Loucy (cell line): ENCODE data around the gene RELT.

Source experiments
- EZH2phosphoT487 ChIP-seq: fragments of 200-600 bp; IDR thresholded peaks from 2 replicates; pipeline ENCODE4 v1.6.1; 2018; ENCODE audit warnings: antibody characterized with exemption, mild to moderate bottlenecking, moderate library complexity, borderline replicate concordance
- TF ChIP-seq, protein P1 (sequence below): fragments of 200-600 bp; sonication (generic); conservative IDR thresholded peaks from 2 replicates; pipeline ENCODE4 v1.5.1; 2014; ENCODE audit warnings: mild to moderate bottlenecking, antibody characterized with exemption, low read length

DNA sequence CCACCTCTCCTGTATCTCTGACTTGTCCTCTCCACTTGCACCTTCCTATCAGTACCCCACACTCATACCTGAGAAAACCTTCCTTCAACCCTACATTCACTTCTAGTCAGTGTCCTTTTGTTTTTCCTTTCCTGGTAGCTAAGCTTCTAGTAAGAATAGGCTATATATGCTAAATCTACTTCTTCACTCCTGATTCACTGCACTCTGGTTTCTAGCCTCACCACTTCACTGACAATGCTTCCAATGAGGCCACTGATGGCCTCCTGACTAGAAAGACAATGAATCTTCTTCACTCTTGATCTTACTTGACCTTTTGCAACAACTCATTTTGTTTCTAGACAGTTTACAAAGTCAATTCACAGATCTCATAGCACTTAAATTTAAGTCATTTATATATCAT is 52.0 kb downstream of the RELT start:
- TF ChIP-seq, protein P1, sequence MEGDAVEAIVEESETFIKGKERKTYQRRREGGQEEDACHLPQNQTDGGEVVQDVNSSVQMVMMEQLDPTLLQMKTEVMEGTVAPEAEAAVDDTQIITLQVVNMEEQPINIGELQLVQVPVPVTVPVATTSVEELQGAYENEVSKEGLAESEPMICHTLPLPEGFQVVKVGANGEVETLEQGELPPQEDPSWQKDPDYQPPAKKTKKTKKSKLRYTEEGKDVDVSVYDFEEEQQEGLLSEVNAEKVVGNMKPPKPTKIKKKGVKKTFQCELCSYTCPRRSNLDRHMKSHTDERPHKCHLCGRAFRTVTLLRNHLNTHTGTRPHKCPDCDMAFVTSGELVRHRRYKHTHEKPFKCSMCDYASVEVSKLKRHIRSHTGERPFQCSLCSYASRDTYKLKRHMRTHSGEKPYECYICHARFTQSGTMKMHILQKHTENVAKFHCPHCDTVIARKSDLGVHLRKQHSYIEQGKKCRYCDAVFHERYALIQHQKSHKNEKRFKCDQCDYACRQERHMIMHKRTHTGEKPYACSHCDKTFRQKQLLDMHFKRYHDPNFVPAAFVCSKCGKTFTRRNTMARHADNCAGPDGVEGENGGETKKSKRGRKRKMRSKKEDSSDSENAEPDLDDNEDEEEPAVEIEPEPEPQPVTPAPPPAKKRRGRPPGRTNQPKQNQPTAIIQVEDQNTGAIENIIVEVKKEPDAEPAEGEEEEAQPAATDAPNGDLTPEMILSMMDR: no peak
- TF ChIP-seq EZH2phosphoT487: no peak
